Osteoblast (primary cell): ENCODE measurements around the gene RALY. TPM values are rescaled to one million over a fixed set of nuclear protein-coding genes. Genes with fewer than 3 reads are reported as not detected.
A peak's percentile ranks its signal among the peaks of the same experiment; 100 is the strongest.

Experiments
- DNase-seq: peaks from one replicate; pipeline ENCODE4 v3.0.0; 2011; ENCODE audit warnings: low spot score, mixed read lengths; ENCODE audit not compliant: insufficient read length; ENCODE audit errors: missing footprints
- H2AFZ ChIP-seq: 2 replicates; pipeline ENCODE4 v1.6.0; 2011; ENCODE audit warnings: mild to moderate bottlenecking, low read length
- H3K27ac ChIP-seq: 2 replicates; pipeline ENCODE4 v1.5.1; 2011; ENCODE audit warnings: mild to moderate bottlenecking, low read depth, low read length, moderate library complexity
- H3K27me3 ChIP-seq: 2 replicates; pipeline ENCODE4 v1.6.0; 2012; ENCODE audit warnings: mild to moderate bottlenecking, control low read depth, inconsistent platforms, low read length, moderate library complexity; ENCODE audit not compliant: insufficient read depth
- H3K36me3 ChIP-seq: 2 replicates; pipeline ENCODE4 v1.5.1; 2011; ENCODE audit warnings: mild to moderate bottlenecking, low read length, control low read depth, moderate library complexity; ENCODE audit not compliant: insufficient read depth
- H3K4me1 ChIP-seq: 2 replicates; pipeline ENCODE4 v1.5.1; 2011; ENCODE audit warnings: mild to moderate bottlenecking, low read length, control low read depth, moderate library complexity; ENCODE audit not compliant: insufficient read depth
- H3K4me2 ChIP-seq: 2 replicates; pipeline ENCODE4 v1.6.0; 2011; ENCODE audit warnings: mild to moderate bottlenecking, low read length; ENCODE audit not compliant: insufficient read depth
- H3K4me3 ChIP-seq: fragments of 200-600 bp; sonication (generic); 3 replicates; pipeline ENCODE4 v1.5.1; 2012; ENCODE audit warnings: mild to moderate bottlenecking, low read length, inconsistent platforms; ENCODE audit not compliant: insufficient read depth
- H3K79me2 ChIP-seq: 2 replicates; pipeline ENCODE4 v1.6.0; 2012; ENCODE audit warnings: mild to moderate bottlenecking, low read length, control low read depth, inconsistent platforms; ENCODE audit not compliant: insufficient read depth
- H3K9me3 ChIP-seq: 2 replicates; pipeline ENCODE4 v1.5.1; 2011; ENCODE audit warnings: low read depth, low read length, control low read depth
- H4K20me1 ChIP-seq: 2 replicates; pipeline ENCODE4 v1.6.0; 2012; ENCODE audit warnings: mild to moderate bottlenecking, low read length, control low read depth; ENCODE audit not compliant: insufficient read depth
- CTCF ChIP-seq: IDR thresholded peaks from 2 replicates; pipeline ENCODE4 v1.5.1; 2011; ENCODE audit warnings: mild to moderate bottlenecking, low read depth, low read length, moderate library complexity; ENCODE audit errors: extremely low read depth
- total RNA-seq: library from RNA; depleted of rRNA; stranded (reverse); fragments of >200 nt; gene quantifications from 2 replicates; pipeline ENCODE4 v1.2.3, GENCODE V29; 2012

RALY gene
- total RNA-seq, 1 donor: 77.1 TPM

GRCh38 chr20:33991502-33991901, 2.2 kb upstream of the RALY start:
- Histone ChIP-seq H3K4me1 (peaks cover 23% of the 10 kb centered on the region), H3K27ac (no peak overlapping the region), H3K4me2 (peak overlapping the region; percentile 86), H3K4me3 (no peak overlapping the region), H3K9me3 (no peaks in the 10 kb centered on the region), H3K27me3 (no peaks in the 10 kb centered on the region), H2AFZ (no peak overlapping the region), H3K79me2 (peaks cover 32% of the 10 kb centered on the region), H4K20me1 (peaks cover 22% of the 10 kb centered on the region), H3K36me3 (no peaks in the 10 kb centered on the region)
- TF ChIP-seq CTCF: no peak
- DNase-seq: no peak

GRCh38 chr20:33992145-33992922, 1.4 kb upstream of the RALY start:
- H3K9me3 ChIP-seq: no peaks in the 10 kb centered on the region
- H3K4me3 ChIP-seq: peak overlapping the region; percentile 84
- H3K79me2 ChIP-seq: peaks cover 41% of the 10 kb centered on the region
- no peak for TF ChIP-seq CTCF
- H3K27me3 ChIP-seq: no peaks in the 10 kb centered on the region
- H3K4me2 ChIP-seq: peak overlapping the region; percentile 86
- H3K27ac ChIP-seq: peak overlapping the region; percentile 79
- DNase-seq: peak; percentile 83
- peaks cover 30% of the 10 kb centered on the region for H4K20me1 ChIP-seq
- H2AFZ ChIP-seq: peak overlapping the region; percentile 97
- H3K4me1 ChIP-seq: peaks cover 23% of the 10 kb centered on the region
- H3K36me3 ChIP-seq: no peaks in the 10 kb centered on the region

- peaks cover 48% of the 10 kb centered on the region for H3K79me2 ChIP-seq
- no peaks in the 10 kb centered on the region for H3K9me3 ChIP-seq
- peak overlapping the region; percentile 79 for H3K27ac ChIP-seq
- H3K27me3 ChIP-seq: no peaks in the 10 kb centered on the region
- DNase-seq: peak; percentile 98
- peak overlapping the region; percentile 97 for H2AFZ ChIP-seq
- peaks cover 23% of the 10 kb centered on the region for H3K4me1 ChIP-seq
- peak overlapping the region; percentile 86 for H3K4me2 ChIP-seq
- no peak for TF ChIP-seq CTCF
- peak overlapping the region; percentile 84 for H3K4me3 ChIP-seq
- no peaks in the 10 kb centered on the region for H3K36me3 ChIP-seq
- H4K20me1 ChIP-seq: peaks cover 37% of the 10 kb centered on the region
Measured at GRCh38 chr20:33992923-33993575, 662 bp upstream of the RALY start.
